HG03432 (cell line): ENCODE results near the gene ASPSCR1.

Experiments used
- ATAC-seq: cut with Tn5 transposase; IDR thresholded peaks from one replicate; pipeline ENCODE4 v1.9.1; 2021; ENCODE audit warnings: mild to moderate bottlenecking, moderate library complexity; ENCODE audit not compliant: unreplicated experiment

The ASPSCR1 gene

DNA sequence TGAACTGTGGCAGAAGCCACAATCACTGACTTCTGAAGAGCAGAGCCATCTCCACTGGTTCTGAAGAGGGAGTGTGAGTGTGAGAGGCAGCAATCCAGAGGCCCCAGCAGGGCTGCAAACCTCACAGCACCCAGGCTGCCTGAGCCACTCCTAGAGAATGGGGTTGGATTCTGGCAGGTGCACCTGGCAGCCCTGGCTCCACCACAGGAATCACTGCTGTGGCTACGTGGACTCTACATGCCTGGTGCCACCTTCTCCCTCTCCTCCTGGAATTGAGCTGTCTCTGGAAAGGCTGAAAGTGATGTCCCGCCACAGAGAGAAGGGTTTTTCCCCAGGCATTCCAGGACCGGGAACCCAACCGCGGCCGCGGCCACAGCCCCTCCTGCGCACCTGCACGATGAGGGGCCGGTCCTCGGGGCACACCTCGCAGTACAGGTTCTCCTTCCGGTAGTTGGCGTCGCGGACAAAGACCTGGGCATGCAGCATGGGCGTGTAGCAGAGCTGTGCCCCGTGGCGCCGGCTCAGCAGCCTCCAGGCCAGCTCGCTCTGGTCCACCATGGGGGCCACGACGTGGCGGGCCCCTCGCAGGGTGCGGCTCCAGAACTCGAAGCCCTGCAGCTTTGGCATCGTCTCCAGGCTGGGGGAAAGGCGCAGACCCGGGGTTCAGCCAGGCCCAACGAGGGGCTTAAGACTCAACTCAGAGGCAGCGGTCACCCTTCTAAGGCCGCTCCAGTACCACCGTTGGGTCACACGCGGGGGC is 87.2 kb downstream of the ASPSCR1 start:
- no peak for ATAC-seq

GRCh38 chr17:82065193-82065637 is 87.8 kb downstream of the ASPSCR1 start:
- peak; percentile 31 for ATAC-seq

GRCh38 chr17:82065638-82066303 is 88.3 kb downstream of the ASPSCR1 start, which contains the start of gene DUS1L:
Gene DUS1L (minus strand): TSS chr17:82065804. CDS start chr17:82065059, 745 bp downstream.
- peak; percentile 80 for ATAC-seq
